HepG2 (cell line): ENCODE data around the gene SH3D19. TPM values are rescaled to one million over a fixed set of nuclear protein-coding genes. Genes with fewer than 3 reads are reported as not detected.

Experiments used
- AKAP8 ChIP-seq: sonication (generic); formaldehyde crosslinking; IDR thresholded peaks from 2 replicates; pipeline ENCODE4 v1.5.1; 2020; ENCODE audit warnings: mild to moderate bottlenecking, missing genetic modification reagents
- ARID3A ChIP-seq: IDR thresholded peaks from 2 replicates; pipeline ENCODE4 v1.6.1; 2012; ENCODE audit warnings: low read depth, low read length, improper control_type of control experiment
- CBFB ChIP-seq: sonication (generic); formaldehyde crosslinking; IDR thresholded peaks from 2 replicates; pipeline ENCODE4 v1.4.0; 2020; ENCODE audit warnings: missing genetic modification reagents
- EED ChIP-seq: sonication (generic); formaldehyde crosslinking; IDR thresholded peaks from 2 replicates; pipeline ENCODE4 v1.5.0; 2020; ENCODE audit warnings: mild to moderate bottlenecking, missing genetic modification reagents
- ESRRA ChIP-seq: sonication (generic); formaldehyde crosslinking; IDR thresholded peaks from 2 replicates; pipeline ENCODE4 v1.5.1; 2020; ENCODE audit warnings: mild to moderate bottlenecking, low read depth, missing genetic modification reagents
- HOXA9 ChIP-seq: sonication (generic); formaldehyde crosslinking; IDR thresholded peaks from 2 replicates; pipeline ENCODE4 v1.8.1; 2022; ENCODE audit warnings: missing genetic modification reagents, mild to moderate bottlenecking, moderate library complexity, borderline replicate concordance
- IRF2 ChIP-seq: IDR thresholded peaks from 2 replicates; pipeline ENCODE4 v1.6.1; 2018; ENCODE audit warnings: missing genetic modification reagents, missing compliant biosample characterization
- RARA ChIP-seq: IDR thresholded peaks from 2 replicates; pipeline ENCODE4 v1.6.1; 2016; ENCODE audit warnings: missing genetic modification reagents, missing compliant biosample characterization
- TGIF2 ChIP-seq: IDR thresholded peaks from 2 replicates; pipeline ENCODE4 v1.6.1; 2016; ENCODE audit warnings: control low read depth, missing compliant biosample characterization
- ZBTB2 ChIP-seq: sonication (generic); formaldehyde crosslinking; IDR thresholded peaks from 2 replicates; pipeline ENCODE4 v1.8.0; 2022; ENCODE audit warnings: low read depth, missing genetic modification reagents
- ZBTB40 ChIP-seq, 2 experiments: fragments of 450-650 bp in 1 of 2; sonication (generic) in 1 of 2; formaldehyde crosslinking in 1 of 2; IDR thresholded peaks; 2 replicates each; pipeline versions ENCODE4 v1.6.1 to v1.8.0; 2016 to 2022; ENCODE audit warnings: antibody characterized with exemption in 1 of 2, mild to moderate bottlenecking in 1 of 2, missing genetic modification reagents in 1 of 2
- ZGPAT ChIP-seq: IDR thresholded peaks from 2 replicates; pipeline ENCODE4 v1.6.1; 2016; ENCODE audit warnings: mild to moderate bottlenecking
- ZNF451 ChIP-seq: sonication (generic); formaldehyde crosslinking; IDR thresholded peaks from 2 replicates; pipeline ENCODE4 v1.5.0; 2020; ENCODE audit warnings: mild to moderate bottlenecking, missing genetic modification reagents
- ZNF547 ChIP-seq: sonication (generic); formaldehyde crosslinking; IDR thresholded peaks from 2 replicates; pipeline ENCODE4 v1.5.1; 2020; ENCODE audit warnings: mild to moderate bottlenecking, missing genetic modification reagents
- polyA plus RNA-seq, 8 experiments: library from polyadenylated mRNA; depleted of rRNA in 3 of 8; stranded (reverse) in 7 of 8; unstranded in 1 of 8; fragments of >200 nt; fragmentation: Illumina TruSeq in 4 of 8; extraction: Trizol in 4 of 8; gene quantifications; 2 replicates each; pipeline versions ENCODE4 v1.2.1 to v1.2.3, GENCODE V29; 2011 to 2016; ENCODE audit warnings: low read depth in 4 of 8, missing spikeins in 1 of 8, mixed read lengths in 1 of 8; ENCODE audit not compliant: insufficient read depth in 1 of 8
- total RNA-seq, 5 experiments: library from RNA; depleted of rRNA; stranded (reverse); fragments of >200 nt; fragmentation: Illumina TruSeq; extraction: Trizol; gene quantifications; 2 replicates each; pipeline ENCODE4 v1.2.3, GENCODE V29; 2016; ENCODE audit warnings: low read depth in 1 of 5

The SH3D19 gene
- total and polyA plus RNA-seq, 2 of the 13 experiments (the other 11 are each of a cell fraction or from before 2014, with no cell fraction given) = 31.2 to 38.0 TPM

- TF ChIP-seq ZBTB40 (IDR thresholded peaks at IDR 0.05) (no peak), ZBTB40 (CRISPR knock-in tag; IDR thresholded peaks at IDR 0.05) (peak; percentile 93; the same call in 1 of the 2 replicates), CBFB (CRISPR knock-in tag) (peak; percentile 96), ARID3A (peak; percentile 67; the same call in 1 of the 2 replicates), EED (CRISPR knock-in tag) (peak; percentile 99), ZBTB2 (peak; percentile 77), ZNF451 (CRISPR knock-in tag) (peak; percentile 86; the same call in 1 of the 2 replicates), ESRRA (CRISPR knock-in tag) (no peak), ZNF547 (CRISPR knock-in tag) (peak; percentile 92), IRF2 (CRISPR knock-in tag) (peak; percentile 98), RARA (peak; percentile 64), HOXA9 (CRISPR knock-in tag) (peak; percentile 73; the same call in 1 of the 2 replicates), TGIF2 (no peak), ZGPAT (CRISPR knock-in tag) (peak; percentile 94), AKAP8 (CRISPR knock-in tag) (peak; percentile 24; the same call in 1 of the 2 replicates)
Observed at GRCh38 chr4:151099229-151099975, 226.0 kb downstream of the SH3D19 start, which contains the start of gene RPS3A (continued).
